Measurements from ENCODE around the gene HOXB4. TPM values are rescaled to one million over a fixed set of nuclear protein-coding genes. Genes with fewer than 3 reads are reported as not detected.

HOXB4 gene
- total and polyA plus RNA-seq, 4 donors, result 1.4 to 6.7 (median 2.6) TPM

GRCh38 chr17:48544349-48545021, 33.7 kb downstream of the HOXB4 start:
- Histone ChIP-seq H3K4me1 (ENCODE audit: control insufficient read depth in 5 of 5, insufficient read depth in 5 of 5, low read length in 5 of 5) (peaks cover 0 to 53% (median 3%) of the 10 kb centered on the region in 5 donors), H3K27ac (ENCODE audit: low read depth in 1 of 2, low read length in 1 of 2) (peak overlapping the region; percentile 76), H3K9me3 (ENCODE audit: control insufficient read depth in 4 of 4, insufficient read depth in 3 of 4, low read length in 3 of 4) (no peaks in the 10 kb centered on the region), H3K9ac (ENCODE audit: insufficient read depth in 1 of 2, low read length in 2 of 2) (peak overlapping the region; percentile 76 to 95), H3K27me3 (ENCODE audit: control insufficient read depth in 3 of 3, insufficient read depth in 3 of 3, low read length in 2 of 3) (peaks cover 0 to 67% (median 5%) of the 10 kb centered on the region in 3 donors), H3K36me3 (ENCODE audit: control insufficient read depth in 4 of 4, insufficient read depth in 4 of 4, low read length in 4 of 4) (peaks cover 0 to 19% (median 3%) of the 10 kb centered on the region in 4 donors), H3K4me3 (peak overlapping the region; percentile 35)
- ATAC-seq (ENCODE audit: insufficient read depth, low FRiP score) (peak; percentile 29), DNase-seq (peak; percentile 94 to 98 (median 98))
- no peak for TF ChIP-seq CTCF (IDR thresholded peaks at IDR 0.05; ENCODE audit: control extremely low read depth, extremely low read depth)
- WGBS, 2 donors, result 2 to 5% methylated on average over 38 of the region's 38 CpGs

GRCh38 chr17:48543854-48544348, 34.2 kb downstream of the HOXB4 start:
- WGBS, 2 donors, result 1 to 3% methylated on average over 20 of the region's 20 CpGs
- peak overlapping the region; percentile 47 for H3K4me3 ChIP-seq
- H3K4me1 ChIP-seq (ENCODE audit: control insufficient read depth in 5 of 5, insufficient read depth in 5 of 5, low read length in 5 of 5), result peaks cover 0 to 47% (median 3%) of the 10 kb centered on the region in 5 donors
- peak in 1 of 3 donors; percentile 52 for DNase-seq
- TF ChIP-seq CTCF (IDR thresholded peaks at IDR 0.05; ENCODE audit: control extremely low read depth, extremely low read depth), result no peak
- H3K9me3 ChIP-seq (ENCODE audit: control insufficient read depth in 4 of 4, insufficient read depth in 3 of 4, low read length in 3 of 4), result no peaks in the 10 kb centered on the region
- no peak for ATAC-seq (ENCODE audit: insufficient read depth, low FRiP score)
- H3K27me3 ChIP-seq (ENCODE audit: control insufficient read depth in 3 of 3, insufficient read depth in 3 of 3, low read length in 2 of 3), result peaks cover 0 to 65% (median 5%) of the 10 kb centered on the region in 3 donors
- peak overlapping the region; percentile 76 for H3K27ac ChIP-seq (ENCODE audit: low read depth in 1 of 2, low read length in 1 of 2)
- H3K36me3 ChIP-seq (ENCODE audit: control insufficient read depth in 4 of 4, insufficient read depth in 4 of 4, low read length in 4 of 4), result peaks cover 0 to 19% (median 2%) of the 10 kb centered on the region in 4 donors
- H3K9ac ChIP-seq (ENCODE audit: insufficient read depth in 1 of 2, low read length in 2 of 2), result peak overlapping the region; percentile 76 to 95

DNA sequence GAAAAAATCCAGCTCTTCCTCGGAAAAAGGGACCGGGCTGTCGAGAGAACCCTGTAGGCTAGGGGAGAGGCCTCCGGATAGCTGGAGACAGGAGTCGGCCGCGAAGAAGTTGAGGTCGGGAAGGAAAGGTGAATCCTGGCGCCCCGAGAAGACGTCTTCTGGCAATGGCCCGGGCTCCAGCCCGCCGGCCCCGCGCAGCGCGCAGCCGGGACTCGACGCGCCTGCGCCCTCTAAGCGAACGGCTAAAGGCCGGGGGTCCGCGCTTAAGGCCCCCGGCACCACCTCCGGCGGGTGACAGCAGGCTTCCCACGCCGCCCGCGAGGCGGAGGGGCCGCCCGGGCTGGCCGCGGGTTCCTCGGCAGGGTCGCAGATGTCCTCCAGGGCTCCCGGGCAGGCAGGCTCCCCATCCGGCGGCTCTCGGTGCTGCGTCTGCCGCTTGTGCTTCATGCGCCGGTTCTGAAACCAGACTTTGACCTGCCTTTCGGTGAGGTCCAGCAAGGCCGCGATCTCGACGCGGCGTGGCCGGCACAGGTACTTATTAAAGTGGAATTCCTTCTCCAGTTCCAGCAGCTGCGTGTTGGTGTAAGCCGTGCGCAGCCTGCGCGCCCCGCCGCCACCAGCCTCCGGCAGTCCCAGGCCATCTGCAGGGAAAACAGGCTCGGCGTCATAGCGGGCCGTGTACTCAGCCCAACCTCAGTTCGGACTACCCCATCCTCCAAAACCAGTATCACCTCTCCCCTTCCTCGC, 34.9 kb downstream of the HOXB4 start:
- TF ChIP-seq CTCF (IDR thresholded peaks at IDR 0.05; ENCODE audit: control extremely low read depth, extremely low read depth), result no peak
- no peaks in the 10 kb centered on the region for H3K9me3 ChIP-seq (ENCODE audit: control insufficient read depth in 4 of 4, insufficient read depth in 3 of 4, low read length in 3 of 4)
- peak overlapping the region; percentile 76 to 79 for H3K27ac ChIP-seq (ENCODE audit: low read depth in 1 of 2, low read length in 1 of 2)
- H3K9ac ChIP-seq (ENCODE audit: insufficient read depth in 1 of 2, low read length in 2 of 2), result peak overlapping the region; percentile 86 to 95
- H3K4me1 ChIP-seq (ENCODE audit: control insufficient read depth in 5 of 5, insufficient read depth in 5 of 5, low read length in 5 of 5), result peaks cover 0 to 41% (median 3%) of the 10 kb centered on the region in 5 donors
- 1% methylated on average over 71 to 72 of the region's 72 CpGs for whole genome bisulfite sequencing, 2 donors
- ATAC-seq (ENCODE audit: insufficient read depth, low FRiP score) (no peak), DNase-seq (peak; percentile 18 to 52 (median 49))
- peak overlapping the region; percentile 47 for H3K4me3 ChIP-seq
- peaks cover 0 to 19% (median 2%) of the 10 kb centered on the region in 4 donors for H3K36me3 ChIP-seq (ENCODE audit: control insufficient read depth in 4 of 4, insufficient read depth in 4 of 4, low read length in 4 of 4)
- H3K27me3 ChIP-seq (ENCODE audit: control insufficient read depth in 3 of 3, insufficient read depth in 3 of 3, low read length in 2 of 3), result peaks cover 0 to 59% (median 5%) of the 10 kb centered on the region in 3 donors
